ENCODE data around the gene P2RX5.

P2RX5 gene

DNA sequence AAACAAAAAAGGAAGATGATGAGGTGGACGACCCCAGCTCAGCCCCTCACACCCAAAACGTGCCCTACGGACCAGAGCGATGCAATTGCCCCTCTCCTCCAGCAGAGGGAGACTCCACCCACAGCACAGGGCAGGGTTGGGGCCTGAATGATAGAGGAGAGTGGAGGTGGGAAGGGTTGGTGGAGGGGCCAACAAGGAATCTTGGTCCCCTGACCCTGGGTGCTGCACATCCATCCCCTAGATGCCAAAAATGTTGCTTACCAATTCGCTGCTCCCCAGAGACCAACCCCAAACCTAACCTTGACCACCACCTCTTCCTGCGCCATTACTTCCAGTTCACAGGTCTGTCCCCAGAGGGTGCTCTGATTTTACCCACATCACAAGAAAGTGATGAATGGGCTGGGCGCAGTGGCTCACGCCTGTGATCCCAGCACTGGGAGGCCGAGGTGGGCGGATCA lies 12.9 kb downstream of the P2RX5 start:
- peak; percentile 89 for DNase-seq (ENCODE audit: low spot score)
- in situ Hi-C loops (cut with MboI; ENCODE audit: low pct_unique_long_range_greater_than_20kb, low sequenced_read_pairs, unreplicated experiment) = loop anchor here (10.0 kb wide), 1 partner anchor 52 kb away; no protein-coding TSS in a partner anchor
- TF ChIP-seq, protein P1, sequence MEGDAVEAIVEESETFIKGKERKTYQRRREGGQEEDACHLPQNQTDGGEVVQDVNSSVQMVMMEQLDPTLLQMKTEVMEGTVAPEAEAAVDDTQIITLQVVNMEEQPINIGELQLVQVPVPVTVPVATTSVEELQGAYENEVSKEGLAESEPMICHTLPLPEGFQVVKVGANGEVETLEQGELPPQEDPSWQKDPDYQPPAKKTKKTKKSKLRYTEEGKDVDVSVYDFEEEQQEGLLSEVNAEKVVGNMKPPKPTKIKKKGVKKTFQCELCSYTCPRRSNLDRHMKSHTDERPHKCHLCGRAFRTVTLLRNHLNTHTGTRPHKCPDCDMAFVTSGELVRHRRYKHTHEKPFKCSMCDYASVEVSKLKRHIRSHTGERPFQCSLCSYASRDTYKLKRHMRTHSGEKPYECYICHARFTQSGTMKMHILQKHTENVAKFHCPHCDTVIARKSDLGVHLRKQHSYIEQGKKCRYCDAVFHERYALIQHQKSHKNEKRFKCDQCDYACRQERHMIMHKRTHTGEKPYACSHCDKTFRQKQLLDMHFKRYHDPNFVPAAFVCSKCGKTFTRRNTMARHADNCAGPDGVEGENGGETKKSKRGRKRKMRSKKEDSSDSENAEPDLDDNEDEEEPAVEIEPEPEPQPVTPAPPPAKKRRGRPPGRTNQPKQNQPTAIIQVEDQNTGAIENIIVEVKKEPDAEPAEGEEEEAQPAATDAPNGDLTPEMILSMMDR (IDR thresholded peaks at IDR 0.05; ENCODE audit: extremely low read depth, insufficient read depth, missing control alignments) = peak; percentile 93

DNA sequence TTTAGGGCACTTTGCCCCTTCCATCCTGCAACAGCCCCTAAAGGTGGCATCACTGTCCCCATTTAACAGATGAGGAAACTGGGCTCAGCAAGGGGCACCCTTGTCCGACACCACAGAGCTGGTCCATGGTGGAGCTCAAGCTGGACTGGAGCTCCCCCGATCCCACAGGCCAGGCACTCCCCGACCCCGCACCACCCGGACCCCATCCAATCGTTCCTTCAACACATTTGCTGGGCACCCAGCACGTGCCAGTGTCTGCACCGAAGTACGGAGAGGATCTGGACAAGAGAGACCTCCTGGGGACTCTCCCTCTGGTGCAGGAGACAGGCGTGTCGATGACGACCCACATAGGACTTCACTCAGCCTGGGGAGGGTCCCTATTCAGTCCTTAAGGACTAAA lies 13.9 kb downstream of the P2RX5 start:
- in situ Hi-C loops (cut with MboI; ENCODE audit: low pct_unique_long_range_greater_than_20kb, low sequenced_read_pairs, unreplicated experiment) = loop anchor here (10.0 kb wide), 1 partner anchor 53 kb away; no protein-coding TSS in a partner anchor
- DNase-seq (ENCODE audit: low spot score) = no peak
- TF ChIP-seq, protein P1 (IDR thresholded peaks at IDR 0.05; ENCODE audit: extremely low read depth, insufficient read depth, missing control alignments) = no peak

DNA sequence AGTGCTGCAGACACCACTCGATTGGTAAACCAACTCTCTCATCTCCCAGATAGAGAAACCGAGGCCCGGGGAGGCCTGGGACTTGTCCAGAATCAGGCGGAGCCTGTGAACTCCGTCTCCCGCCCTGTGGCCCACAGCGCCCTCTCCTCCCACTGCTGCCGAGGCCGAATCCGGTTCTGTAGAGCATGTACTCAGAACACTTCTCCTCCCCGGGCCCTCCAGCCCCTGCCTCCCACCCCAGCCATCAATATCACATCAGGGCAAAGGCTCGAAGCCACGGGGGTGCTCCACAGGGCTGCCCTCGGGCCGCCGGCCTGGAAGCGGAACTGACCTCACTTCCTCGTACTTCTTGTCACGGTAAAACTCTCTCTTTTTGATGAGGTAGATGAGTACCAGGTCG lies 14.4 kb downstream of the P2RX5 start:
- no peak for DNase-seq (ENCODE audit: low spot score)
- in situ Hi-C loops (cut with MboI; ENCODE audit: low pct_unique_long_range_greater_than_20kb, low sequenced_read_pairs, unreplicated experiment) = loop anchor here (10.0 kb wide), 1 partner anchor 53 kb away; no protein-coding TSS in a partner anchor
- TF ChIP-seq, protein P1 (IDR thresholded peaks at IDR 0.05; ENCODE audit: extremely low read depth, insufficient read depth, missing control alignments) = no peak

DNA sequence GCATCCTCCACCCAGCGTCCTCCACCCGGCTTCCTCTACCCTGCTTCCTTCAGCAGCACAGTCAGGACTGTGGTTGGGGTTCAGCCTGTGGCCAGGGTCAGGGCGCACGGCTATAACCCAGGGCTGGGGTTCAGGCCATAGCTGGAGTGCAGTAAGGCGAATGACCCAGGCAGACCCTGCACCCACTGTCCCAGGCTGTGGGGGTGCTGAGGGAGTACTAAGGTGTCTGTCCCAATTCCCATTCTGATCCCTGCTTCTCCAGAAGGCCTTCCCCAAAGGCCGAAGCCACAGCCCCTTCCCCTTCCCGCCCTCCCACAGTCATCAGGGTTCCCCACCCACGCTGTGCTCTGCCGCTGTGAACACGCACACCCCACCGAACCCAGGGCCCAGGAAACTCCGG lies 14.9 kb downstream of the P2RX5 start:
- in situ Hi-C loops (cut with MboI; ENCODE audit: low pct_unique_long_range_greater_than_20kb, low sequenced_read_pairs, unreplicated experiment) = loop anchor here (10.0 kb wide), 1 partner anchor 54 kb away; no protein-coding TSS in a partner anchor
- TF ChIP-seq, protein P1 (IDR thresholded peaks at IDR 0.05; ENCODE audit: extremely low read depth, insufficient read depth, missing control alignments) = no peak
- DNase-seq (ENCODE audit: low spot score) = no peak

DNA sequence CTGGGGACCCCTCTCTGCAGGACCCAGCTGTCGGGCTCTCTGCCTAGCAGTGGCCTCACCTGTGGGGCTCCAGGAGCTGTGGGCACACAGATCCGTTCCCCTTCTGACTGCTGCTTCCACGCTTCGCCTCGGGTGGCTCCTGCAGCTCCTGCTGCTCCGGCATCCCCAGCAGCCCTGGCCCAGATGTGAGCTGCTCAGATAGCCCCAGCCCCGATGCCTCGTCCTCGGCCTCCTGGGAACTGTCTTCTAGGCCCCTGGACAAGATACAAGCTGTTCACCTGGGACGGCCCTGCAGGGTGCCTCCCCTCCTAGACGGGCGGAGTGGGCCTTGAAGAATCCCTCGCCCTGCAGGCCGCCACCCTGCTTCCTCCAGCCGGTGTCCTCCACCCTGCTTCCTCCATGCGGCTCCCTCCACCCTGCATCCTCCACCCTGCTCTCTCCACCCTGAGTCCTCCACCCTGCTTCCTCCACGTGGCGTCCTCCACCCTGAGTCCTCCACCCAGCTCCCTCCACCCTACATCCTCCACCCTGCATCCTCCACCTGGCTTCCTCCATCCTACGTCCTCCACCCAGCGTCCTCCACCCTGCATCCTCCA lies 16.3 kb downstream of the P2RX5 start:
- in situ Hi-C loops (cut with MboI; ENCODE audit: low pct_unique_long_range_greater_than_20kb, low sequenced_read_pairs, unreplicated experiment) = loop anchor here (10.0 kb wide), 2 partner anchors 55 to 145 kb away; no protein-coding TSS in a partner anchor
- no peak for DNase-seq (ENCODE audit: low spot score)
- TF ChIP-seq, protein P1 (IDR thresholded peaks at IDR 0.05; ENCODE audit: extremely low read depth, insufficient read depth, missing control alignments) = no peak

DNA sequence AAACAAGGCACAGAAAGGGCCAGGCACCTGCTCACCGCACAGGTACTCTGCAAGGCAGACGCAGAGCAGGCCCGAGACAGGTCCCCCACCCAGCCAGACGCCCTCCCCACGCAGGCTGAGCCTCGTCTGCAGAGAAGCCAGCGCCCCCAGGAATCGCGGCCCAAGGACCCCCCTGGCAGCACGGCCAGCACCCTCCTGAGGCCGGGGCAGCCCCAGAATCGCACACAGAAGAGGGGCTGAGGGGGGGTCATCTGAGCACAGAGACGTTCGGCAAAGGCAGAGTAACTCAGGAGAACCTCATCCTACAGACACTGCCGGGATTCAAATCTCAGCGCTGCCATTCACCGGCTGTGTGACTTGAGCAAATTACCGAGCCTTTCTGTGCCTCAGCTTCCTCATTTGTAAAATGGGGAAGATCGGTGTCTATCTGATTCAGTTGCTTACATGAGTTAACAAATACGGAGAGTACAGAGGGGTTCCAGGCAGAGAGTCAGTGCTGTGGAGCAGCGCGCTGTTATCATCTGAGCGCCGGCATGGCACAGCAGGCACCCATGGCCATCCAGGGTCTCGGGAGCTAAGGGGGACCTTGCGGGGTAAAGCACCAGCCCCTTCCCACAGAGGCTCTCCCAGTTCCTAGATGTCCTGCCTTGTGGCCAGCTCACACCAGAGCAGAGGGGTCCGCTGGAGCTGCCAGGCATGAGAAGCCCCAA lies 17.0 kb downstream of the P2RX5 start:
- TF ChIP-seq, protein P1 (IDR thresholded peaks at IDR 0.05; ENCODE audit: extremely low read depth, insufficient read depth, missing control alignments) = no peak
- in situ Hi-C loops (cut with MboI; ENCODE audit: low pct_unique_long_range_greater_than_20kb, low sequenced_read_pairs, unreplicated experiment) = loop anchor here (10.0 kb wide), 1 partner anchor 146 kb away; no protein-coding TSS in a partner anchor
- DNase-seq (ENCODE audit: low spot score) = no peak

Data from GM13977 (cell line).